HG03135 (cell line): ENCODE data around the gene RHEX.
"Not testable (repeated sequence)": the region's sequence is repeated elsewhere in the genome, so short reads cannot be mapped to it uniquely, and the experiment has no call there.

Source experiments
- ATAC-seq: cut with Tn5 transposase; IDR thresholded peaks from one replicate; pipeline ENCODE4 v1.9.1; 2021; ENCODE audit warnings: mild to moderate bottlenecking, moderate library complexity; ENCODE audit not compliant: unreplicated experiment

Gene RHEX

GRCh38 chr1:206029484-206029883, 23.5 kb upstream of the RHEX start:
- no peak for ATAC-seq

GRCh38 chr1:206030191-206030590, 22.8 kb upstream of the RHEX start:
- ATAC-seq, result no peak

GRCh38 chr1:206030714-206031113, 22.3 kb upstream of the RHEX start:
- ATAC-seq, result no peak

GRCh38 chr1:206032380-206033140, 20.4 kb upstream of the RHEX start:
- no peak for ATAC-seq

- ATAC-seq, result no peak
These were observed 17.9 kb upstream of the RHEX start for GRCh38 chr1:206035027-206035426.

GRCh38 chr1:206036663-206037455, 16.1 kb upstream of the RHEX start:
- no peak for ATAC-seq

GRCh38 chr1:206037581-206037980, 15.4 kb upstream of the RHEX start:
- no peak for ATAC-seq

GRCh38 chr1:206039046-206039973, 13.7 kb upstream of the RHEX start:
- no peak for ATAC-seq

GRCh38 chr1:206040328-206040727, 12.6 kb upstream of the RHEX start:
- no peak for ATAC-seq

GRCh38 chr1:206041640-206042039, 11.3 kb upstream of the RHEX start:
- no peak for ATAC-seq

- no peak for ATAC-seq
These were observed 5.7 kb upstream of the RHEX start for GRCh38 chr1:206047271-206047670.

- ATAC-seq, result no peak
These were observed 4.4 kb upstream of the RHEX start for GRCh38 chr1:206048582-206048981.

- peak; percentile 49 for ATAC-seq
These were observed 3.7 kb upstream of the RHEX start for GRCh38 chr1:206049293-206049692.

GRCh38 chr1:206049919-206050600, 2.9 kb upstream of the RHEX start:
- no peak for ATAC-seq

- ATAC-seq, result peak; percentile 85
These were observed 2.2 kb upstream of the RHEX start for GRCh38 chr1:206050655-206051235.

- not testable (repeated sequence) for ATAC-seq
These were observed 625 bp upstream of the RHEX start for GRCh38 chr1:206052231-206052865.

- ATAC-seq, result not testable (repeated sequence)
These were observed 643 bp downstream of the RHEX start for GRCh38 chr1:206053616-206054015.

GRCh38 chr1:206055069-206055625, 2.2 kb downstream of the RHEX start:
- ATAC-seq, result not testable (repeated sequence)

- ATAC-seq, result not testable (repeated sequence)
These were observed 2.8 kb downstream of the RHEX start for GRCh38 chr1:206055639-206056323.
